Upper lobe of right lung (tissue), 1 donor: ENCODE measurements around the gene EIF4G3. TPM values are rescaled to one million over a fixed set of nuclear protein-coding genes. Genes with fewer than 3 reads are reported as not detected.

Experiments
- ATAC-seq: fragments of 200-7000 bp; cut with Tn5 transposase; one replicate; pipeline ENCODE4 v1.9.1; 2020; ENCODE audit warnings: mild to moderate bottlenecking, moderate library complexity
- DNase-seq: peaks from one replicate; pipeline ENCODE4 v3.0.0-alpha.2; 2020
- H3K27ac ChIP-seq: fragments of 200-600 bp; one replicate; pipeline ENCODE4 v1.8.0; 2022
- H3K27me3 ChIP-seq: fragments of 200-600 bp; one replicate; pipeline ENCODE4 v1.8.0; 2022; ENCODE audit warnings: mild to moderate bottlenecking
- H3K36me3 ChIP-seq: fragments of 200-600 bp; one replicate; pipeline ENCODE4 v1.8.0; 2022
- H3K4me1 ChIP-seq: fragments of 200-600 bp; one replicate; pipeline ENCODE4 v1.8.0; 2022
- H3K4me3 ChIP-seq: fragments of 200-600 bp; one replicate; pipeline ENCODE4 v1.8.0; 2022; ENCODE audit warnings: mild to moderate bottlenecking
- H3K9me3 ChIP-seq: fragments of 200-600 bp; one replicate; pipeline ENCODE4 v1.8.0; 2022
- CTCF ChIP-seq: fragments of 200-600 bp; IDR thresholded peaks from one replicate; pipeline ENCODE4 v1.8.0; 2022; ENCODE audit warnings: antibody characterized with exemption
- intact Hi-C: fragments of 100-400 bp; cut with DNase I; formaldehyde crosslinking; loops from one replicate; pipeline ENCODE4 v1.11.0; 2022
- total RNA-seq: library from RNA; stranded (reverse); fragmentation: NEBNext Ultra II Directional; extraction: Animal tissue kit (Norgen Biotek cat#: 25700); gene quantifications from one replicate; pipeline ENCODE4 v1.2.1, GENCODE V29; 2021
- donor health status: DM: no; HTN: yes; CAD: no; lungs with severe emphysema.

The EIF4G3 gene
- total RNA-seq, 1 donor from 2014 or later: 44.5 TPM

- Histone ChIP-seq H3K27ac (no peak overlapping the region), H3K4me3 (no peak overlapping the region), H3K9me3 (no peaks in the 10 kb centered on the region), H3K27me3 (no peaks in the 10 kb centered on the region), H3K4me1 (no peaks in the 10 kb centered on the region), H3K36me3 (no peaks in the 10 kb centered on the region)
- DNase-seq (no peak), ATAC-seq (no peak)
- intact Hi-C loops: no loop called here
- TF ChIP-seq CTCF: no peak
Measured at GRCh38 chr1:20956272-20956671, 220.4 kb downstream of the EIF4G3 start.

GRCh38 chr1:20950679-20951078 lies 226.0 kb downstream of the EIF4G3 start:
- no peak for ATAC-seq
- intact Hi-C loops: no loop called here
- no peak for TF ChIP-seq CTCF
- H3K4me3 ChIP-seq: no peak overlapping the region
- DNase-seq: no peak
- no peaks in the 10 kb centered on the region for H3K9me3 ChIP-seq
- H3K27ac ChIP-seq: no peak overlapping the region
- no peaks in the 10 kb centered on the region for H3K27me3 ChIP-seq
- no peaks in the 10 kb centered on the region for H3K4me1 ChIP-seq
- H3K36me3 ChIP-seq: peaks cover 7% of the 10 kb centered on the region

GRCh38 chr1:20949871-20950590 lies 226.7 kb downstream of the EIF4G3 start:
- no peaks in the 10 kb centered on the region for H3K4me1 ChIP-seq
- H3K27ac ChIP-seq: no peak overlapping the region
- no peaks in the 10 kb centered on the region for H3K9me3 ChIP-seq
- H3K27me3 ChIP-seq: no peaks in the 10 kb centered on the region
- DNase-seq (no peak), ATAC-seq (no peak)
- intact Hi-C loops: no loop called here
- no peak overlapping the region for H3K4me3 ChIP-seq
- TF ChIP-seq CTCF: no peak
- peaks cover 7% of the 10 kb centered on the region for H3K36me3 ChIP-seq

- Histone ChIP-seq H3K36me3 (peaks cover 7% of the 10 kb centered on the region), H3K9me3 (no peaks in the 10 kb centered on the region), H3K27ac (no peak overlapping the region), H3K4me3 (no peak overlapping the region), H3K27me3 (no peaks in the 10 kb centered on the region), H3K4me1 (no peaks in the 10 kb centered on the region)
- ATAC-seq: no peak
- no peak for TF ChIP-seq CTCF
- no peak for DNase-seq
- intact Hi-C loops: no loop called here
Measured at GRCh38 chr1:20948101-20948500, 228.6 kb downstream of the EIF4G3 start.

GRCh38 chr1:20947409-20947808 lies 229.3 kb downstream of the EIF4G3 start:
- TF ChIP-seq CTCF: no peak
- Histone ChIP-seq H3K36me3 (peaks cover 7% of the 10 kb centered on the region), H3K9me3 (no peaks in the 10 kb centered on the region), H3K4me3 (no peak overlapping the region), H3K27ac (no peak overlapping the region), H3K27me3 (no peaks in the 10 kb centered on the region), H3K4me1 (no peaks in the 10 kb centered on the region)
- no peak for DNase-seq
- ATAC-seq: no peak
- intact Hi-C loops: no loop called here

- H3K4me3 ChIP-seq: no peak overlapping the region
- no peaks in the 10 kb centered on the region for H3K27me3 ChIP-seq
- DNase-seq (no peak), ATAC-seq (no peak)
- peaks cover 7% of the 10 kb centered on the region for H3K36me3 ChIP-seq
- no peak overlapping the region for H3K27ac ChIP-seq
- intact Hi-C loops: no loop called here
- no peaks in the 10 kb centered on the region for H3K4me1 ChIP-seq
- no peaks in the 10 kb centered on the region for H3K9me3 ChIP-seq
- TF ChIP-seq CTCF: no peak
Measured at GRCh38 chr1:20936621-20937020, 240.1 kb downstream of the EIF4G3 start.
